ENCODE data around the gene MRPS11.

DNA sequence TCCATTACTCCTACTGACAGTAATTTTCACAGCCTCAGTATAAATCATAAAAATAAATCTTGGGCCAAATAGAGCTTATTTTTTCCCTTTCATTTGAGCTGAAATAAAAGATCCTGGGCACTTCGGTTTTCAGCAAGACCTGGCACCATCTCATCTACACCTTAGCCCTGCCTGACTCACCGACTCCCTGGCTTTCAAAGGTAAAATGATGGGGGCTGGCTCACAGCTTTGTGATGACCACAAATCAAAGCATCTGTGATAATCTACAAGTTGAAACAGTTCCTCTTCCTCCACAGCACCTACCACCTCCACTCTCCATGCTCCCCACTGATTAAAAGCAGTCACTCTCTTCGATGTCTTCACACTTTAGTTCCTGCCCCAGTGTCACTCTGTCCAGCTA lies 51.4 kb downstream of the MRPS11 start:
- TF ChIP-seq, protein P1, sequence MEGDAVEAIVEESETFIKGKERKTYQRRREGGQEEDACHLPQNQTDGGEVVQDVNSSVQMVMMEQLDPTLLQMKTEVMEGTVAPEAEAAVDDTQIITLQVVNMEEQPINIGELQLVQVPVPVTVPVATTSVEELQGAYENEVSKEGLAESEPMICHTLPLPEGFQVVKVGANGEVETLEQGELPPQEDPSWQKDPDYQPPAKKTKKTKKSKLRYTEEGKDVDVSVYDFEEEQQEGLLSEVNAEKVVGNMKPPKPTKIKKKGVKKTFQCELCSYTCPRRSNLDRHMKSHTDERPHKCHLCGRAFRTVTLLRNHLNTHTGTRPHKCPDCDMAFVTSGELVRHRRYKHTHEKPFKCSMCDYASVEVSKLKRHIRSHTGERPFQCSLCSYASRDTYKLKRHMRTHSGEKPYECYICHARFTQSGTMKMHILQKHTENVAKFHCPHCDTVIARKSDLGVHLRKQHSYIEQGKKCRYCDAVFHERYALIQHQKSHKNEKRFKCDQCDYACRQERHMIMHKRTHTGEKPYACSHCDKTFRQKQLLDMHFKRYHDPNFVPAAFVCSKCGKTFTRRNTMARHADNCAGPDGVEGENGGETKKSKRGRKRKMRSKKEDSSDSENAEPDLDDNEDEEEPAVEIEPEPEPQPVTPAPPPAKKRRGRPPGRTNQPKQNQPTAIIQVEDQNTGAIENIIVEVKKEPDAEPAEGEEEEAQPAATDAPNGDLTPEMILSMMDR (IDR thresholded peaks at IDR 0.05): no peak
- TF ChIP-seq POLR2AphosphoS5 (IDR thresholded peaks at IDR 0.05): no peak
- no peak for TF ChIP-seq EP300 (IDR thresholded peaks at IDR 0.05)

All from stomach (tissue), 4 donors.